GM21367 (cell line): ENCODE measurements around the gene DHX57.
"Not testable (repeated sequence)": the region's sequence is repeated elsewhere in the genome, so short reads cannot be mapped to it uniquely, and the experiment has no call there.

Experiments
- ATAC-seq: cut with Tn5 transposase; IDR thresholded peaks from one replicate; pipeline ENCODE4 v1.9.1; 2021; ENCODE audit not compliant: unreplicated experiment

Gene DHX57

GRCh38 chr2:38806015-38806732, 69.6 kb downstream of the DHX57 start:
- ATAC-seq, result no peak

- no peak for ATAC-seq
Observed at GRCh38 chr2:38797953-38798352, 77.8 kb downstream of the DHX57 start.

- ATAC-seq, result no peak
Observed at GRCh38 chr2:38797250-38797676, 78.5 kb downstream of the DHX57 start.

- not testable (repeated sequence) for ATAC-seq
Observed at GRCh38 chr2:38795016-38795415, 80.7 kb downstream of the DHX57 start.

- ATAC-seq, result no peak
Observed at GRCh38 chr2:38794235-38794946, 81.3 kb downstream of the DHX57 start.

- ATAC-seq, result no peak
Observed at GRCh38 chr2:38793511-38793910, 82.2 kb downstream of the DHX57 start.

- no peak for ATAC-seq
Observed at GRCh38 chr2:38792751-38793150, 83.0 kb downstream of the DHX57 start.

- not testable (repeated sequence) for ATAC-seq
Observed at GRCh38 chr2:38792321-38792720, 83.4 kb downstream of the DHX57 start.

- no peak for ATAC-seq
Observed at GRCh38 chr2:38791744-38792143, 84.0 kb downstream of the DHX57 start.

GRCh38 chr2:38789691-38790090, 86.0 kb downstream of the DHX57 start:
- no peak for ATAC-seq

GRCh38 chr2:38788306-38788705, 87.4 kb downstream of the DHX57 start:
- no peak for ATAC-seq

GRCh38 chr2:38783586-38783985, 92.1 kb downstream of the DHX57 start:
- no peak for ATAC-seq

- ATAC-seq, result no peak
Observed at GRCh38 chr2:38778687-38779082, 97.0 kb downstream of the DHX57 start.

- no peak for ATAC-seq
Observed at GRCh38 chr2:38776531-38776930, 99.2 kb downstream of the DHX57 start.

GRCh38 chr2:38775921-38776225, 99.9 kb downstream of the DHX57 start:
- no peak for ATAC-seq

GRCh38 chr2:38775097-38775920, 100.4 kb downstream of the DHX57 start:
- ATAC-seq, result no peak

- no peak for ATAC-seq
Observed at GRCh38 chr2:38771632-38772031, 104.1 kb downstream of the DHX57 start.

- no peak for ATAC-seq
Observed at GRCh38 chr2:38765551-38765950, 110.2 kb downstream of the DHX57 start.

- no peak for ATAC-seq
Observed at GRCh38 chr2:38765149-38765548, 110.6 kb downstream of the DHX57 start.

GRCh38 chr2:38763728-38764127, 112.0 kb downstream of the DHX57 start:
- ATAC-seq, result no peak

- ATAC-seq, result no peak
Observed at GRCh38 chr2:38763228-38763627, 112.5 kb downstream of the DHX57 start.

- ATAC-seq, result not testable (repeated sequence)
Observed at GRCh38 chr2:38755891-38756290, 119.8 kb downstream of the DHX57 start.
